Fibroblast of villous mesenchyme (primary cell): ENCODE data around the gene VAV1. TPM values are rescaled to one million over a fixed set of nuclear protein-coding genes. Genes with fewer than 3 reads are reported as not detected.

Experiments
- DNase-seq: peaks from one replicate; pipeline ENCODE4 v3.0.0-alpha.2; 2010; ENCODE audit warnings: low read depth
- H3K4me3 ChIP-seq: 2 replicates; pipeline ENCODE4 v1.5.1; 2011; ENCODE audit warnings: low read depth, mild to moderate bottlenecking, low read length
- CTCF ChIP-seq: IDR thresholded peaks from 2 replicates; pipeline ENCODE4 v1.5.1; 2012; ENCODE audit warnings: low read depth, mild to moderate bottlenecking, low read length; ENCODE audit not compliant: insufficient read depth
- total RNA-seq: library from RNA; depleted of rRNA; stranded (reverse); fragments of >200 nt; gene quantifications from 2 replicates; pipeline ENCODE4 v1.2.3, GENCODE V29; 2012

VAV1 gene
- total RNA-seq, 1 donor = not detected

- DNase-seq = no peak
- no peak overlapping the region for H3K4me3 ChIP-seq
- no peak for TF ChIP-seq CTCF
Measured at GRCh38 chr19:6837525-6837924, 65.0 kb downstream of the VAV1 start.

DNA sequence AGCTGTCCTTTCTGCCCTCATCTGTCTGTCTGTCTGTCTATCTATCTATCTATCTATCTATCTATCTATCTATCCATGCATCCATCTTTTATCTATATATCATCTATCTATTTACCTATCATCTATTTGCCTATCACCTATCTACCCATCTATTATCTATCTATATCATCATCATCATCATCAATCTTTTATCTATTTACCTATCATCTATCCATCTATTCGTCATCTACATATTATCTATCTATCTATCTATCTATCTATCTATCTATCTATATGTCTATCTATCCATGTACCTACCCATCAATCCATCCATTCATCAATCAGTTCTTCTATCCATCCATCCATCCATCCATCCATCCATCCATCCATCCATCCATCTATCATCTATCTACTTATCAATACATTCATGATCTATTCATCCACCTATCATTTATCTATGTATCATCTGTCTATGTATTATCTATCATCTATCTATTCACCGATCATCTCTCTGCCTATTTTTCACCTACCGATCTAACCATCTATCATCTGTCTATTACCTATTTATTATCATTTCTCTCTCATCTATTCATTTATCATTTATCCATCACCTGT is 65.7 kb downstream of the VAV1 start:
- TF ChIP-seq CTCF = no peak
- no peak for DNase-seq

DNA sequence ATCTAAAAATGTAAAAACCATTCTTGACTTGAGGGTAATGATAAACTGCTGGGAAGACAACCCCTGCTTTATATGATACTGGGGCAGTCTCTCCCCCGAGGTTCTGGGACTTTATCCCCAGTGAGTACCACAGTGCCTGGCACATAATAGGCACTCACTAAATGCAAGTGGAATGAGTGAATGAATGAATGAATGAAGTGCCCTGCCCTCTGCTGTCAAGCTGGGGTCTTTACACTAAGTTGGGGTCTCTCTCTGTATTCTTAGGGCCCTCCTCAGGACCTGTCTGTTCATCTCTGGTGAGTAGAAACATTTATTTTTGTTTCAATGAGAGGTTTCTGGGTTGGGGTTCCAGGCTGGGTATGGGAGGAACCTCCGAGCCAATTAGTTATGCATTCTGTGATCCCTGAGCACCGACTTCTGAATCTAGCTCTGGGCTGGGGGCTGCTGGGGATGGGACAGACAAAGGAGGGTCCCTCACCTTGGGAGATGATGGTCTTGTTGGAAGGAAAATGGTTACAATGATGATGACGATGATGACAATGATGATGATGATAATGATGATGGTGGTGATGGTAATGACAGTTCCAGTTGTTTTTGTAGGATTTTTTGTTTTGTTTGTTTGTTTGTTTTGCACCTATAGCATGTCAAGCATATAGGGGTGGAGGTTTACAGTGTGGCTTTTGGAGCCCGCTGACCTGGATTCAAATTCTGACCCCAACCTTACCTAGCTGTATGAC is 70.5 kb downstream of the VAV1 start:
- no peak for DNase-seq
- H3K4me3 ChIP-seq = no peak overlapping the region
- TF ChIP-seq CTCF = no peak

More for the DNA sequence above, 65.7 kb downstream of the VAV1 start:
- no peak overlapping the region for H3K4me3 ChIP-seq

DNA sequence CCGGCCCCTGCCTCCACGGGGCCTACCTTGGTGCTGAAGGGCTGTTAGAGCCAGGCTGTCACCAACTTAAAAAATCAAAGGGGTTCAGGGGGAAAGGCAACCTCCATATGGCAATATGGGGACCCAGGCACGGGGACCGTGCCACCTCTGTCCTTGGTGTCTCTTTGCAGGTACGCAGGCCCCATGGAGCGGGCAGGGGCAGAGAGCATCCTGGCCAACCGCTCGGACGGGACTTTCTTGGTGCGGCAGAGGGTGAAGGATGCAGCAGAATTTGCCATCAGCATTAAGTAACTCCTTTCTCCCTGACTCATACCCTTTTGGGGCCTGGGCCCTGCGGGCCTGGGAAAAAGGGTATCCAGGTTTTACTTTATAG is 75.3 kb downstream of the VAV1 start:
- no peak for TF ChIP-seq CTCF
- DNase-seq = no peak
- H3K4me3 ChIP-seq = no peak overlapping the region

GRCh38 chr19:6848986-6849385 is 76.5 kb downstream of the VAV1 start:
- TF ChIP-seq CTCF = no peak
- no peak overlapping the region for H3K4me3 ChIP-seq
- no peak for DNase-seq

DNA sequence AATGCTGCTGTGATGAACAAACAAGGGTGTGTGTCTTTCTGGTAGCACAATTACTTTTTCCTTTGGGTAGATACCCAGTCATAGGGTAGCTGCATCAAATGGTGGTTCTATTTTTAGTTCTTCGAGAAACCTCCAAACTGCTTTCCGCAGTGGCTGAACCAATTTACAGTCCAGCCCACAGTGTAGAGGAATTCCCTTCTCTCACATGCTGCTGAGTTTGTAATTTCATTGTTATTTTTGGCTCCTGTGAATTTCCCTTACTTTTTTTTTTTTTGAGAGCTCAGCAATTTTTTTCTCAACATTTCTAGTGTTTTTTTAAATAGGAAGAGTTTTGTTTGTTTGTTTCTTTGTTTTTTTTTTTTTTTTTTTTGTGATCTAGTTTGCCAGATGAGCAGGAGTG is 77.4 kb downstream of the VAV1 start:
- DNase-seq = no peak
- no peak for TF ChIP-seq CTCF
- H3K4me3 ChIP-seq = no peak overlapping the region
